RCC 7860 (cell line): ENCODE data around the gene BLACAT1.

Experiments used
- DNase-seq: peaks from one replicate; pipeline ENCODE4 v3.0.0-alpha.2; 2015; ENCODE audit warnings: low spot score
- FAIRE-seq: peaks from 2 replicates; lab custom pipeline; 2012; peaks lifted over from hg19 to GRCh38; lab: Jason Lieb, UNC

Gene BLACAT1

GRCh38 chr1:205456868-205457745 lies 1.3 kb upstream of the BLACAT1 start:
- FAIRE-seq (no peak), DNase-seq (no peak)

- no peak for DNase-seq
- no peak for FAIRE-seq
Measured at GRCh38 chr1:205456383-205456867, 580 bp upstream of the BLACAT1 start.

- FAIRE-seq (no peak), DNase-seq (no peak)
Measured at GRCh38 chr1:205454903-205455335, 926 bp downstream of the BLACAT1 start.

- FAIRE-seq = no peak
- DNase-seq = no peak
Measured at GRCh38 chr1:205453466-205453865, 2.4 kb downstream of the BLACAT1 start.

- DNase-seq (no peak), FAIRE-seq (no peak)
Measured at GRCh38 chr1:205452933-205453332, 2.9 kb downstream of the BLACAT1 start.

GRCh38 chr1:205452364-205452763 lies 3.5 kb downstream of the BLACAT1 start:
- DNase-seq (no peak), FAIRE-seq (no peak)

- FAIRE-seq = no peak
- no peak for DNase-seq
Measured at GRCh38 chr1:205451759-205452164, 4.1 kb downstream of the BLACAT1 start.

- FAIRE-seq (no peak), DNase-seq (no peak)
Measured at GRCh38 chr1:205451202-205451601, 4.6 kb downstream of the BLACAT1 start.

GRCh38 chr1:205450448-205450847 lies 5.4 kb downstream of the BLACAT1 start:
- no peak for DNase-seq
- no peak for FAIRE-seq

GRCh38 chr1:205449750-205450443 lies 5.9 kb downstream of the BLACAT1 start:
- FAIRE-seq (no peak), DNase-seq (peak; percentile 94)

- no peak for FAIRE-seq
Measured at GRCh38 chr1:205449254-205449749, 6.5 kb downstream of the BLACAT1 start.

GRCh38 chr1:205448540-205449253 lies 7.1 kb downstream of the BLACAT1 start:
- no peak for FAIRE-seq

More at GRCh38 chr1:205449254-205449749, 6.5 kb downstream of the BLACAT1 start:
- no peak for DNase-seq

GRCh38 chr1:205447457-205448341 lies 8.1 kb downstream of the BLACAT1 start:
- DNase-seq (no peak), FAIRE-seq (no peak)

More at GRCh38 chr1:205448540-205449253, 7.1 kb downstream of the BLACAT1 start:
- no peak for DNase-seq

GRCh38 chr1:205446828-205447227 lies 9.0 kb downstream of the BLACAT1 start:
- DNase-seq (no peak), FAIRE-seq (no peak)

- DNase-seq (no peak), FAIRE-seq (no peak)
Measured at GRCh38 chr1:205445646-205445935, 10.3 kb downstream of the BLACAT1 start.

- FAIRE-seq (no peak), DNase-seq (no peak)
Measured at GRCh38 chr1:205444931-205445645, 10.8 kb downstream of the BLACAT1 start.

GRCh38 chr1:205444300-205444930 lies 11.4 kb downstream of the BLACAT1 start:
- DNase-seq (no peak), FAIRE-seq (no peak)

GRCh38 chr1:205443585-205444299 lies 12.1 kb downstream of the BLACAT1 start:
- no peak for DNase-seq
- no peak for FAIRE-seq
